ENCODE measurements around the gene RELL1.
A peak's percentile ranks its signal among the peaks of the same experiment; 100 is the strongest.

RELL1 gene

GRCh38 chr4:37706032-37706431 is 19.9 kb upstream of the RELL1 start:
- Histone ChIP-seq H2AK5ac (ENCODE audit: low read length) (no peak overlapping the region), H3K27ac (ENCODE audit: low read depth, low read length) (no peak overlapping the region), H4K91ac (ENCODE audit: low read depth, low read length) (no peak overlapping the region), H3K4ac (ENCODE audit: low read depth, low read length) (no peak overlapping the region), H3K36me3 (ENCODE audit: control insufficient read depth in 1 of 2, insufficient read depth in 2 of 2, low read length in 2 of 2) (no peaks in the 10 kb centered on the region), H3K23ac (ENCODE audit: low read length) (no peak overlapping the region), H3K9ac (ENCODE audit: low read length) (no peak overlapping the region), H2BK120ac (ENCODE audit: insufficient read depth, low read length, poor library complexity) (no peak overlapping the region), H2BK5ac (ENCODE audit: low read depth, low read length, poor library complexity) (no peak overlapping the region), H2BK12ac (ENCODE audit: low read length) (no peak overlapping the region), H3K4me2 (ENCODE audit: low read length) (no peak overlapping the region), H3K79me1 (ENCODE audit: low read length) (no peaks in the 10 kb centered on the region), H3K27me3 (ENCODE audit: insufficient read depth, low read length) (no peaks in the 10 kb centered on the region), H4K8ac (ENCODE audit: low read depth, low read length) (no peak overlapping the region), H2AFZ (ENCODE audit: insufficient read depth, low read length, poor library complexity) (no peak overlapping the region), H3K14ac (ENCODE audit: low read length) (no peak overlapping the region), H3K18ac (ENCODE audit: low read length) (no peak overlapping the region), H3K79me2 (ENCODE audit: control insufficient read depth, insufficient read depth, low read length, poor library complexity) (no peaks in the 10 kb centered on the region), H4K12ac (ENCODE audit: low read depth, low read length) (no peak overlapping the region), H3K4me3 (ENCODE audit: low read depth, low read length) (no peak overlapping the region), H3K4me1 (ENCODE audit: control insufficient read depth in 1 of 2, insufficient read depth in 2 of 2, low read length in 2 of 2) (peaks cover 0 to 3% of the 10 kb centered on the region in 2 experiments), H3K9me3 (ENCODE audit: insufficient read depth, low read depth, low read length) (no peaks in the 10 kb centered on the region)
- WGBS (ENCODE audit: extremely low coverage, insufficient coverage, insufficient read length) = no CpG with 5 or more reads among the region's 3 CpGs
- no peak for DNase-seq

- Histone ChIP-seq H3K4me3 (ENCODE audit: low read depth, low read length) (no peak overlapping the region), H2BK5ac (ENCODE audit: low read depth, low read length, poor library complexity) (no peak overlapping the region), H4K8ac (ENCODE audit: low read depth, low read length) (no peak overlapping the region), H3K27ac (ENCODE audit: low read depth, low read length) (no peak overlapping the region), H2AFZ (ENCODE audit: insufficient read depth, low read length, poor library complexity) (no peak overlapping the region), H3K79me1 (ENCODE audit: low read length) (no peaks in the 10 kb centered on the region), H3K18ac (ENCODE audit: low read length) (no peak overlapping the region), H3K4me1 (ENCODE audit: control insufficient read depth in 1 of 2, insufficient read depth in 2 of 2, low read length in 2 of 2) (peaks cover 0 to 3% of the 10 kb centered on the region in 2 experiments), H3K79me2 (ENCODE audit: control insufficient read depth, insufficient read depth, low read length, poor library complexity) (no peaks in the 10 kb centered on the region), H3K23ac (ENCODE audit: low read length) (no peak overlapping the region), H2BK12ac (ENCODE audit: low read length) (no peak overlapping the region), H3K27me3 (ENCODE audit: insufficient read depth, low read length) (no peaks in the 10 kb centered on the region), H3K9ac (ENCODE audit: low read length) (no peak overlapping the region), H2BK120ac (ENCODE audit: insufficient read depth, low read length, poor library complexity) (no peak overlapping the region), H3K9me3 (ENCODE audit: insufficient read depth, low read depth, low read length) (no peaks in the 10 kb centered on the region), H3K14ac (ENCODE audit: low read length) (no peak overlapping the region), H2AK5ac (ENCODE audit: low read length) (no peak overlapping the region), H4K91ac (ENCODE audit: low read depth, low read length) (no peak overlapping the region), H4K12ac (ENCODE audit: low read depth, low read length) (no peak overlapping the region), H3K4me2 (ENCODE audit: low read length) (no peak overlapping the region), H3K36me3 (ENCODE audit: control insufficient read depth in 1 of 2, insufficient read depth in 2 of 2, low read length in 2 of 2) (no peaks in the 10 kb centered on the region), H3K4ac (ENCODE audit: low read depth, low read length) (no peak overlapping the region)
- WGBS (ENCODE audit: extremely low coverage, insufficient coverage, insufficient read length) = no CpG with 5 or more reads among the region's 5 CpGs
- no peak for DNase-seq
These were observed 19.4 kb upstream of the RELL1 start for GRCh38 chr4:37705571-37705970.

GRCh38 chr4:37699868-37700481 is 13.8 kb upstream of the RELL1 start:
- H4K91ac ChIP-seq (ENCODE audit: low read depth, low read length) = no peak overlapping the region
- peaks cover 0 to 3% of the 10 kb centered on the region in 2 experiments for H3K4me1 ChIP-seq (ENCODE audit: control insufficient read depth in 1 of 2, insufficient read depth in 2 of 2, low read length in 2 of 2)
- H3K27me3 ChIP-seq (ENCODE audit: insufficient read depth, low read length) = no peaks in the 10 kb centered on the region
- WGBS (ENCODE audit: extremely low coverage, insufficient coverage, insufficient read length) = no CpG with 5 or more reads among the region's 5 CpGs
- H3K4me3 ChIP-seq (ENCODE audit: low read depth, low read length) = no peak overlapping the region
- H3K18ac ChIP-seq (ENCODE audit: low read length) = no peak overlapping the region
- no peak overlapping the region for H3K4me2 ChIP-seq (ENCODE audit: low read length)
- no peaks in the 10 kb centered on the region for H3K9me3 ChIP-seq (ENCODE audit: insufficient read depth, low read depth, low read length)
- no peak overlapping the region for H3K23ac ChIP-seq (ENCODE audit: low read length)
- no peak overlapping the region for H2AK5ac ChIP-seq (ENCODE audit: low read length)
- H3K79me2 ChIP-seq (ENCODE audit: control insufficient read depth, insufficient read depth, low read length, poor library complexity) = no peaks in the 10 kb centered on the region
- H2BK120ac ChIP-seq (ENCODE audit: insufficient read depth, low read length, poor library complexity) = no peak overlapping the region
- no peak overlapping the region for H3K4ac ChIP-seq (ENCODE audit: low read depth, low read length)
- no peak overlapping the region for H2BK12ac ChIP-seq (ENCODE audit: low read length)
- no peak overlapping the region for H2BK5ac ChIP-seq (ENCODE audit: low read depth, low read length, poor library complexity)
- no peaks in the 10 kb centered on the region for H3K36me3 ChIP-seq (ENCODE audit: control insufficient read depth in 1 of 2, insufficient read depth in 2 of 2, low read length in 2 of 2)
- no peak overlapping the region for H4K8ac ChIP-seq (ENCODE audit: low read depth, low read length)
- H4K12ac ChIP-seq (ENCODE audit: low read depth, low read length) = no peak overlapping the region
- H3K14ac ChIP-seq (ENCODE audit: low read length) = no peak overlapping the region
- no peak overlapping the region for H3K27ac ChIP-seq (ENCODE audit: low read depth, low read length)
- DNase-seq = no peak
- no peak overlapping the region for H2AFZ ChIP-seq (ENCODE audit: insufficient read depth, low read length, poor library complexity)
- no peak overlapping the region for H3K9ac ChIP-seq (ENCODE audit: low read length)
- no peaks in the 10 kb centered on the region for H3K79me1 ChIP-seq (ENCODE audit: low read length)

GRCh38 chr4:37697566-37697965 is 11.4 kb upstream of the RELL1 start:
- Histone ChIP-seq H3K79me1 (ENCODE audit: low read length) (no peaks in the 10 kb centered on the region), H4K91ac (ENCODE audit: low read depth, low read length) (no peak overlapping the region), H3K9me3 (ENCODE audit: insufficient read depth, low read depth, low read length) (no peaks in the 10 kb centered on the region), H2AFZ (ENCODE audit: insufficient read depth, low read length, poor library complexity) (no peak overlapping the region), H2BK5ac (ENCODE audit: low read depth, low read length, poor library complexity) (no peak overlapping the region), H3K4ac (ENCODE audit: low read depth, low read length) (no peak overlapping the region), H2BK120ac (ENCODE audit: insufficient read depth, low read length, poor library complexity) (no peak overlapping the region), H3K9ac (ENCODE audit: low read length) (no peak overlapping the region), H3K27me3 (ENCODE audit: insufficient read depth, low read length) (no peaks in the 10 kb centered on the region), H3K18ac (ENCODE audit: low read length) (no peak overlapping the region), H3K27ac (ENCODE audit: low read depth, low read length) (no peak overlapping the region), H3K79me2 (ENCODE audit: control insufficient read depth, insufficient read depth, low read length, poor library complexity) (no peaks in the 10 kb centered on the region), H3K36me3 (ENCODE audit: control insufficient read depth in 1 of 2, insufficient read depth in 2 of 2, low read length in 2 of 2) (no peaks in the 10 kb centered on the region), H3K4me3 (ENCODE audit: low read depth, low read length) (no peak overlapping the region), H3K4me2 (ENCODE audit: low read length) (no peak overlapping the region), H3K4me1 (ENCODE audit: control insufficient read depth in 1 of 2, insufficient read depth in 2 of 2, low read length in 2 of 2) (no peaks in the 10 kb centered on the region), H4K12ac (ENCODE audit: low read depth, low read length) (no peak overlapping the region), H2AK5ac (ENCODE audit: low read length) (no peak overlapping the region), H2BK12ac (ENCODE audit: low read length) (no peak overlapping the region), H3K23ac (ENCODE audit: low read length) (no peak overlapping the region), H4K8ac (ENCODE audit: low read depth, low read length) (no peak overlapping the region), H3K14ac (ENCODE audit: low read length) (no peak overlapping the region)
- WGBS (ENCODE audit: extremely low coverage, insufficient coverage, insufficient read length) = no CpG with 5 or more reads among the region's 3 CpGs
- peak; percentile 74 to 85 for DNase-seq

Data from trophoblast cell (in vitro differentiated cells and primary cell).